ENCODE results near the gene VEPH1.
"Not testable (repeated sequence)": the region's sequence is repeated elsewhere in the genome, so short reads cannot be mapped to it uniquely, and the experiment has no call there.

The VEPH1 gene

DNA sequence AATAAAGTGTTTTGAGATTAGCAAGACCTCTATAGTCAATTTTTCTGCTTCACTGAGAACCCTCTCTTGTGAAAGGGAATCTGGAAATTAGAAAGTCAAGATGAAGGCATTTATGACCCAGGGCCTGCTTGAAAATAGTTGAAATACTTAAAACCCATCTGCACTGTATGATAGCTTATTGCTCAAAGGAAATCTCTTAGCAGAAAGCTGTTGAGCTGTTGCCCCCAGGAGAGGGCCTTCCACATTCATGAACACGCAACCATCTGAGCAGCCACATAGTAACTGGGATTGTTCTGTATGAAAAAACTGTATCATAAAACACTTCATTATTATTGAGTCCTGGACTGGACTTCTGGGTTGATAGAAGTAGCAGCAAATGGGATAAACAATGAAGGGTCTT is 173.0 kb downstream of the VEPH1 start:
- no peak for DNase-seq (ENCODE audit: low read depth, low spot score)
- no peak overlapping the region for H3K4me3 ChIP-seq (ENCODE audit: low read length)

DNA sequence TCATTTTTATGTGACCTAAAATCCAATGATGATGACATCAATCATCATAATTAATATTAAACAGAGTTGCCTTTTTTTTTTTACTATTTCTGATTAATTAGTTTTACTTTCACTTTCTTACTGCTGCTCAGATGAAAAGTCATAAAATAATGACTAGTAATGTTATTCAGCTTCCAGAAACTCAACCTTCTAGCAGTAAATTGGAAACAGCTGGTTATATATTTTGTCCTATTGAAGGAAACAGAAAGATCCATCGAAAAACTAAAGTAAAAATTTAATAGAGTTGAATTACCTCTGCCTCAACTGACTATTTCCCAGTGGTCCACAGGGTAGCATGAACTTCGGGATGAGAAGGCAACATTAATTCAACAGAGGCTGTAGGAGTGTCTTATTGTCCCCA is 173.7 kb downstream of the VEPH1 start:
- DNase-seq (ENCODE audit: low read depth, low spot score) = no peak
- H3K4me3 ChIP-seq (ENCODE audit: low read length) = no peak overlapping the region

DNA sequence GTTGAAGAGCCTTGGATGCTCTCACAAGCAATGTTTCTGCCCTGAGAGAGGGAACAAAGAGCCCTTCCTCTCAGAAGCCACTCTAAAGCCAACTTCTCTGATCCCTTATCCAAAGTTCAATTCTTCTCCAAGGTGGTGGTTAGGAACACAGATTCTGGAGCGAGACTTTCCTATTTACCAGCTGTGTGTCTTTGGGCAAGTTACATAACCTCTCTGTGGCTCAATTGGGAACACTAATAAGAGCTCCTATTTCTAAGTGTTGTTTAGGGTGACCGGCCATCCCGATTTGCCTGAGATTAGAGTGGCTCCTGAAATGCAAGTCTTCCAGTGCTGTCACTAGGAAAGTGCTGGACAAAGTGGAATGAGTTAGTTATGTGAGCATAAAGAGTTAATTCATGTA is 175.4 kb downstream of the VEPH1 start:
- no peak for DNase-seq (ENCODE audit: low read depth, low spot score)
- H3K4me3 ChIP-seq (ENCODE audit: low read length) = no peak overlapping the region

DNA sequence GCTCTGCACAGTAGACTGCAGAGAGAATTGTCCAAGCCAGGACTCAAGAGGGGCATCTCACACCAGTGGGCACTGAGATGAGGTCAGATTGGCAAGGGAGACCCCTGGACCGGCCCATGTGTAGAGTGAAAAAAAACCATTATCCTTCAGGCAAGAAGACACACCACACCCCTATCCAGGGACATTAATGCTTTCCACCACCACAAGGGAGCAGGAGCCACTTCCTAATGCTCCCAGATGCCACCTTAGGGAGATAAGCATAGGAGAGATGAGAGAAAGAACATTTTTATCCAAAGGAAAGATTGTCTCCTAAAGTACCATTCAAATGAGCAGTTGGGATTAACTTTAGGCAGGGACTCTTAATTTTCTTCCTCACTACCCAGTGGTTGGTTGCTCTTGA is 176.2 kb downstream of the VEPH1 start:
- H3K4me3 ChIP-seq (ENCODE audit: low read length) = no peak overlapping the region
- no peak for DNase-seq (ENCODE audit: low read depth, low spot score)

DNA sequence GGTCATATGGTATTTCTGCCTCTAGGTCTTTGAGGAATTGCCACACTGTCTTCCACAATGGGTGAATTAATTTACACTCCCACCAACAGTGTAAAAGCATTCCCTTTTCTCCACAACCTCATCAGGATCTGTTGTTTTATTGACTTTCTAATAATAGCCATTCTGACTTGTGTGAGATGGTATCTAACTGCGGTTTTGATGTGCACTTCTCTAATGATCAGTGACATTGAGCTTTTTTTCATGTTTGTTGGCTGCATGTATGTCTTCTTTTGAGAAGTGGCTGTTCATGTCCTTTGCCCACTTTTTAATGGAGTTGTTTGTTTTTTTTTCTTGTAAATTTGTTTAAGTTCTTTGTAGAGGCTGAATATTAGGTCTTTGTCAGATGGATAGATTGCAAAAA is 178.3 kb downstream of the VEPH1 start:
- not testable (repeated sequence) for DNase-seq (ENCODE audit: low read depth, low spot score); H3K4me3 ChIP-seq (ENCODE audit: low read length)

DNA sequence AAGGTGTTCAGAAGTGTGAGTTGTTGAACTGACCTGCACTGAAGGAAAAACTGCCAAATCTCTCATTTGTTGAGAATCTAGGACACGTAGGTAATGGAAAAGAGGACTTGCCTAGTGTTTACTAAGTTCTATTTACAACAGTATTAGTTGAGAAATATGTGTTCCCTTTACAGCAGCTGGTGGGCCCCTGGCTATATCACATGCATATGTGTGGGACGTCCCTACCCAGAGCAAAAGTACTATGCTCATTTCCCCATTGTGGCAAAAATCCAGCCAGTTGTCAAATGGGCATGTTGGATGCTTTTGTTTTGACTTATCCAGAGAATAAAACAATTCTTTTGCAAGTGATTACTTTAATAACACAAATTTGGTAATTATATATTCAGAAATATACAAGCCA is 179.9 kb downstream of the VEPH1 start:
- DNase-seq (ENCODE audit: low read depth, low spot score) = no peak
- H3K4me3 ChIP-seq (ENCODE audit: low read length) = no peak overlapping the region

DNA sequence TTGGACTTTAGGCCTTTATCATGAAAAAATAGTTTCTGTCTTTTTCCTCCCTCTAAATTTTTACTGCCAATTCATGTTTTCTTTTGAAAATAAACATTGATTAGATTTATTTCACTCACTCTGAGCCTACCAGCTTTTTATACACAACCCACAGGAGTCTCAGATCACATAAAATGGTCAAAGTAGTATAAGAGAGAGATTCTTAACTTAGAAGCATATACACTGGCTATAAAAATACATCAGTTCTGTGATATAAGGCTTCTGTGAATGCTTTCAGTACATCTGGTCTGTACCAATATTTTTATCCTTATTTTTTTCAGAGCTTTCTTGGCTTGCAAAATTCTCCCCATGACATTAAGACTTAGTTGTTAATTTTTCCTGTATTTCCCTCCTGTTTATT is 183.5 kb downstream of the VEPH1 start:
- DNase-seq (ENCODE audit: low read depth, low spot score) = no peak
- H3K4me3 ChIP-seq (ENCODE audit: low read length) = no peak overlapping the region

DNA sequence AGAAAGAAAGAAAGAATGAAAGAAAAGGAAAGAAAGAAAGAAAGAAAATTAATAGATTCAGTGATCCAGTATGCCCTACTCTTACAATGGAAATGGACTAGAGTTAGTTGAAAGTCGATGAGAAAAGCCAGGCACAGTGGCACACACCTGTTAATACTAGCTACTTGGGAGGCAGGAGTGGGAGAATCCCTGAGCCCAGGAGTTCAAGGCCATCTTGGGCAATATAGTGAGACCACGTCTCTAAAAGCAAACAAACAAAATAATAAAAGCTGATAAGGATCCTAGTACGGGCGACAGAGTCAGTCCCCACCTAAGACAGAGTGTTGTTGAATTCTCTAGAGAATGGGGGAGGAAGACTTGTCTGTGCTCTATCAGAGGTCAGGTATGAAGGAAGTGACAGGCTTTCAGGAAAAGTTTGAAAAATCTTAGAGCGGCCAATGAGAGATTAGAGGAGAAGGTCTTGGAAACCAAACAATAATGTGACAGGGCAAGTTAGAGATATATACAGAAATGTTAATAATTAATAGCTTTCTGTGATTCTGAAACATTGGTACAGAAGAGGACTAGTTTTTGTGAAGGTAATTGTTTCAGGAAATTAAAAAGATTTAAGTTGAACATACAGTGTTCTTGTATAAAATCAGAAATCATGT is 184.5 kb downstream of the VEPH1 start:
- no peak overlapping the region for H3K4me3 ChIP-seq (ENCODE audit: low read length)
- no peak for DNase-seq (ENCODE audit: low read depth, low spot score)

DNA sequence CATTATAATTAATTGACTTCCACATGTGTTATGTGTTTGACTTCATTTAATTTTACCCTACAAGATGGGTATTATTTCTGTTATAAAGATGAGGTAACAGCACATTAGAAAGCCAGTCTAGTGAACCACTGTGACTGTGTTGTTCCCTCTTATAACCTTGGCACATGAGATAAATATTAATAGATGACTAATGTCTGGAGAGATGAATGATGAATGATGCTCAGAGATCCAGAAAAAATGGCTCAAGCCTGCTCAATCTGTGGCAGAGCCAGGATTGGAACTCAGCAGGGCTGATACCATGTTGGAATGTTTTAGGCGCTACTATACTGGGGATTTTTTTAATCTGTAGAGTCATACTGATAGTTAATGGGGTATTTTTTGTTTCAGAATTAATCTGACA is 185.3 kb downstream of the VEPH1 start:
- no peak overlapping the region for H3K4me3 ChIP-seq (ENCODE audit: low read length)
- DNase-seq (ENCODE audit: low read depth, low spot score) = no peak

DNA sequence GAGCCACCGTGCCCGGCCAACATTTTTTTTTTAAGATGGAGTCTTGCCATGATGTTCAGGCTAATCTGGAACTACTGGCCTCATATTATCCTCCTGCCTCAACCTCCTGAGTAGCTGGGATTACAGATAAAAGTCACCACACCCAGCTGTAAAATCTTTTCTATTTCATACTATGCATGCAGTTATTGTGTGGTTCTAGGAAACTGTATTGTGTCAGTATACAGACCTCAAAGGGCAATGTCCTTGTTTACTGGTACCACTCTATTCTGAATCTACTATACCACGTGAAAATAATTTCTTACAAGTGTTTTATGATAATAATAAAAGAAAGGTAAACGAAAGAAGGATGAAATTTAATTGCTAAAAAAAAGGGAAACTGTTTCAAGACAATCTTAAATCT is 190.0 kb downstream of the VEPH1 start:
- DNase-seq (ENCODE audit: low read depth, low spot score) = no peak
- no peak overlapping the region for H3K4me3 ChIP-seq (ENCODE audit: low read length)

DNA sequence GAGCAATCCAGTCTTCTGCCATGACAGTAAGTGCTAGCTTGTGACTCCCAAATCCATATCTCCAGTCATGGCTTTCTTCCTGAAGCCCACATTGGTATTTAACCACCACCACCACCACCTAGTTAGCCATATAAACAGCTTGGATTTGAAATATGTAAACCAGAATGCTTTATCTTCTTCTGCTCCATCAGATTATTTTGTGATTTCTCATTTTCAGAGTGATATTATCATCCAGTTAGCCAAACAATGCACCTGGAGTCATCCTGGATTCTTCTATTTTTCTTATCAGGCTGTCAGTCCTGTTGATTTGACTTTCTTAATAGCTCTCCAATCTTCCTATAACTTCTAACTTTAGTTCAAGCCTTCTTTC is 190.9 kb downstream of the VEPH1 start:
- no peak overlapping the region for H3K4me3 ChIP-seq (ENCODE audit: low read length)
- DNase-seq (ENCODE audit: low read depth, low spot score) = no peak

DNA sequence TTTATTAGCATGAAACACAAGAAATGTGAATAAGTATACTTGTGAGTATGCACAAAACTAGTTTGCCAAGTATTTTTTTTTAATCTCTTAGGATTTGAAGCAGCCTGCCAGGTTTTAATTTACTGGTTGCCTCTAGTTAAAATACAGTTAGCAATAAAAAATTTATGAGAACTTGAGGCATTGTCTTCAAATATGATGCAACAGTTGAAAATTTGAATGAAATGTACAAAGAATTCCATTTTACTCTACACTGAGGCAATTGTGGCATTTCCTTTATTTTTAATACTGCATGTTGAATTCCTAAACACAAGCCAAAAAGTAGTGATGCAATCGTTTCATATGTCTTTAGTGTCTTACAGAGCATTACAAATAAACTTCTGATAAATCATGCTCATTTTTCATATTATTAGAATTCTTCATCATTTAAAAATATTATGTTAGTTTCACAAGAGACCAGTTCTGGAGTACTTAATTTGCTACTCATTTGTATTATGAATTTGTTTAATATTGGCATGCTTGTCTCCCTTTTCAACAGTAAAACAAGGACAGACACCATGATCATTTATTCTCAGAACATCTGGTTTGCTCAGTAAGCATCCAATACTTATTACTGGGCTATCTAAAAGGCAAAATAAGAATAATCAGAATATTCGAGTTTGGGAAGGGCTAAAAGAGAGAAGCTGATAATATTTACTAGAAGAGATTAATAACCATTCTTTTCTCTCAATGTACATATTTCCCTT is 191.4 kb downstream of the VEPH1 start:
- no peak overlapping the region for H3K4me3 ChIP-seq (ENCODE audit: low read length)
- DNase-seq (ENCODE audit: low read depth, low spot score) = no peak

DNA sequence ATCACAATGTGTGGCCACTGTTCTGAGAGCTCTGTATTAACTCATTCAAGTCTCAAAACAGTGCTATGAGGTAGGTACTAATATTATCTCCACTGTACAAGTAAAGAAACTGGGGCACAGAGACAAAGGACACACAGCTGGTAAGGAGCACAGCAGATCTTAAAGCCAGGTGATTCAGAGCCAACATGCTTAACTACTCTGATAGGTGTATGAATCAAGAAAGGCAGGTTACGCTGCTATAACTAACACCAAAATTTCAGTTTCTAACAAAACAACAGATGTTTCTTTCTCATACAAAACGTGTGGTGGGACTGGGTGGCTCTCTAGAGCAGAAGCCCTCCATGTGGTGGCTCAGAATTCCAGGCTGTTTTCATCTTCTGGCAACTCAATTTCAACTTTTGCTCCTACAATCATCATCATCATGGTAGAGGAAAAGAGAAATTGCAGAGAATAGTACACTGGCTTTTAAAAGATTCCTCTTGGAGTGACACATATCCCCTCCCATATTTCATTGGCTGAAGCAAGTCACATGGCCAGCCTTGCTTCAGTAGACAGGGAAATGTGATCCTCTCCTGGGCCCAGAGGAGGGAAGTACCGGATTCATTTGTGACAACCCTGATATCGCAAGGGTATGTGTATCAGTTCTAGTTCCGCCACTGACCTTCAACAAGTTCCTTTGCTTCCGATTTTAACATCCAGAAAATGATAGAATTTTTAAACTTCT is 192.7 kb downstream of the VEPH1 start:
- H3K4me3 ChIP-seq (ENCODE audit: low read length) = no peak overlapping the region
- DNase-seq (ENCODE audit: low read depth, low spot score) = no peak

DNA sequence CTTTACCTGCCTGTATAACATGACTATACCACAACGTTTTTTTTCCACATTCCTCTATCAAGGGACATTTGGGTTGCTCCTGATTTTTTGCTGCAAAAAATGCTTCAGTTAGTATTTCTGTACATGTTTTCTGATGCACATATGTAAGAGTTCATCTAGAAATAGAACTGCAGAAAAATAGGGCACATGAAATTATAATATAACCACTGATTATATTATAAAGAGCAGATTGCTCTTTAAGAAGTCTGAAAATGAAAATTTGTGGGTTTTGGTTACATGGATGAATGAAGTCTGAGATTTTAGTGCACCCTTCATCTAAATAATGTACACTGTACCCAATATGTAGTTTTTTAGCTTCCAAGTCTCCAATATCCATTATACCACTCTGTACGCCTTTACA is 196.7 kb downstream of the VEPH1 start:
- H3K4me3 ChIP-seq (ENCODE audit: low read length) = no peak overlapping the region
- no peak for DNase-seq (ENCODE audit: low read depth, low spot score)

DNA sequence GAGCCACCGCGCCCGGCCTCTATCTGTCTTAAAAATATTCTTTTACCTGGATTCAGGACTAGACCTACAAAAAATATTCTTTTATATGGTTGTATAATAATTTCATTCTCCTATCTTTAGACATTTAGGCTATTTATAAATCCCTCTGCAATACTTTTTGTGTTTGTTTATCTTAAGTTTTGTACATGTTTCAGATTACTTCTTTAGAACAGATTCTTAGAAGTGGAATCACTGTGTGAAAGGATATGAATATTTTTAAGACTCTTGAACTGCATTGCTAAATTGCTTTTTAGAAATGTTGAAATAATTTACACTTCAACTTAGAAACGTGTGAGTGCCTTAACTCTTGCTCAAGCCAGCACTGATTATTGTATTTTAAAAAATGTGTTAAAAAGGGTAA is 197.8 kb downstream of the VEPH1 start:
- no peak for DNase-seq (ENCODE audit: low read depth, low spot score)
- no peak overlapping the region for H3K4me3 ChIP-seq (ENCODE audit: low read length)

DNA sequence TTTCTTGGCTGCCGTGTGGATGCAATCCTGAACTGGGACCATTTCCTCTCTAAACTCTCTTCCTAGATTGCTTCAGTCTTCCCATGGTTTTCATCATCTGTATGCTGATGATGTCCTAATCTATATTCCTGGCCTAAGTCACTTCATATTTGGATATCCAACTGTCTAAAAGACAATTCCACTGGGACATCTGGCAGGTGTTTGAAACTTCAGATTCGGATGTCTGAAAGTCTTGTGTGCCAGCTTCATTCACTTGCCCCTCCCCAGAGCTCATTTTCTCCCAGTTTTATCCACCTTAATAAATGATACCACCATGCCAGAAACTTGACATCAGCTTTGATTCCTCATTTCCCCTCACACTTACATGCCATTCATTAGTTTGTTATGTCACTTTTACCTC is 201.5 kb downstream of the VEPH1 start:
- no peak for DNase-seq (ENCODE audit: low read depth, low spot score)
- no peak overlapping the region for H3K4me3 ChIP-seq (ENCODE audit: low read length)

DNA sequence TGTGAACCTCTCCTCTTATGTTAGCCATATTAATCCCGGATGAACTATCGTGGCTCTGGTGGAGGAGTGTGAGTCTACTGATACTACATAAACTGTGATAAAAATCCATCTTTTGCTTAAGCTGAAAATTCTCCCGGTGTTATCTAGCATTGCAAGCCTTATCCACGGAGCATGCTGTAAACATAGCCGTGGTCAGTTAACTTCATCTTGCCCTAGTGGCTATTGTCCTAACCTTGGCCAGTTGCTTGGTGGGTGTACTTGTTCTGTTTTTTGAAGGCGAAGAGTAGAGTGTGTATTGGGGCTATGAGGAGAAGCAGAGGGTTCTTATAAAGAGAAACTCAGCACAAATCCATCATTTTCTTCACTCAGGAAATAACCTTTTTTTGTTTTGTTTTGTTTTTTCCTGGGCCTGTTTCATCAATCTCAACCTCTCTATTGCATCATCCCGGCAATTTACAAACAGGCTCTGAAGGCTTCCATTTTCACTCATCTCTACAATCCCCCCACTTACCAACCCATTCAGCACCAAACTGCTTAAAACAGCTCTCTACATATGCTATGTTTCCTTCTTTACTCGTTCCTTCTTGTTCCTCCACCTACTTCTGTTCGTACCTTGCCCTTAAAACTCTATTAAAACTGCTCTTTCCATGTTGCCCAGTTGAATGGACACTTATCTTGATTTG is 202.1 kb downstream of the VEPH1 start:
- DNase-seq (ENCODE audit: low read depth, low spot score) = no peak
- H3K4me3 ChIP-seq (ENCODE audit: low read length) = no peak overlapping the region

DNA sequence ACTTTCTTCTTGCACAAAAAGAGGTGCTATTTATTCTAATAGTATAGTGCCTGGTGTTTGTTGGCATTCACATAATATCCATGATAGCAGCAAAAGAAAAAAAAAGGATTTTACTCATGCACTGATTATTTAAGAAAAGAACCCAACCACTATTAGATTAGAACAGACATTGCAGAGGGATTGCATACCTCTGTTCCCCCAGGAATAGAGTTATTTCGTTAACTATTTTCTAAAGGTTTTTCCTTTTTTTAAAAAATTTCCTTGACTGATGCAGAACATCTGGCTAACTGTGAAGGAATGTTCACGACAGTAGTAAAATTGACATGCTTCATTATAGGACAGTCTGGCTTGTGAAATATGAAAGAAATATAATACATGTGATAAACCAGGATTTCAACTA is 203.1 kb downstream of the VEPH1 start:
- no peak overlapping the region for H3K4me3 ChIP-seq (ENCODE audit: low read length)
- no peak for DNase-seq (ENCODE audit: low read depth, low spot score)

DNA sequence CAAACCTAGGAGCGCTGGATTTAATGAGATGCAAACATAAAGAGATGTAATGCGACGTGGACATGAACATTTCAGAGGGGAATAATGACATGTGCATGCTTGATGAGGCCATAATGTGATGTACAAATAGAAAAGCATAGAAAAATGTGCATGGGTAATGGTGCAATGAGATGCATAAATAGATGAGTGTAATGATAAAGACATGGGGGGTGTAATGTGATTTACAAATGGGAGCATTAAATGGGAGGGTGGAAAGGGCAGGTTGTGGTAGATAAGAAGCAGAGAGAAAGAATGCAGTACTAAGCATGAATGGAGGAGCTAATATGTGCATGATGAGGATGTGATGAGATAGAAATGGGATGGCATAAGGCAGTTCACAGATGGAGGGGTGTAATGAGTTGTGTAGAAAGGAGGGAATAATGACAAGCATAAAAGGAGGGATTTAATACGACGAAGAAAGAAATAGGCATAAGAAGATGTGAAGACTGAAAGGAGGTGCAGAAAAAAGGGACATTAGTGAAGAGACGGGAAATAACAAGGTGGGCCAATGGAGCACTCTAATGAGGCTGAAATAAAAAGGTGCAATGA is 205.8 kb downstream of the VEPH1 start:
- DNase-seq (ENCODE audit: low read depth, low spot score) = no peak

DNA sequence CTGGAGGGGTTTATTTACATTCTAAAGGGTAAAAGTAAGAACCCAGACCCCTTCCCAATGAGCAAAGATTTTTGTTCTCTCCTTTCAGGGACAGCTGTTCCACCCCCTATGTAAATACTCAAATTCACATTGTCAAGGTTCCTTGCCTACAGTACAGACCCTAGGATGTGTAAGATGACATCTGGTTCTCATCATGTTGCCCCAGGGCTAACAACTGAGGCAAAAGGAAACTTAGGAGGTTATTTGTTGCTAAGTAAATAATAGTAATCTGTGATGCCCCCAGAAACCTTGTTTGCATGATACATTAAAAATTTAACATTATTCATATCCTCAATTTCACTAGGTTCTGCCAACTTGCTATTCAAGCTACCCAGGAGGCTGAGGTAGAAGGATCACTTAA is 208.3 kb downstream of the VEPH1 start:
- DNase-seq (ENCODE audit: low read depth, low spot score) = no peak
- no peak overlapping the region for H3K4me3 ChIP-seq (ENCODE audit: low read length)

More for the DNA sequence above, 205.8 kb downstream of the VEPH1 start:
- H3K4me3 ChIP-seq (ENCODE audit: low read length) = no peak overlapping the region

Measured in Jurkat, Clone E6-1 (cell line).